ENCODE data around the gene VWF.
"Not testable (repeated sequence)": the region's sequence is repeated elsewhere in the genome, so short reads cannot be mapped to it uniquely, and the experiment has no call there.

VWF gene

DNA sequence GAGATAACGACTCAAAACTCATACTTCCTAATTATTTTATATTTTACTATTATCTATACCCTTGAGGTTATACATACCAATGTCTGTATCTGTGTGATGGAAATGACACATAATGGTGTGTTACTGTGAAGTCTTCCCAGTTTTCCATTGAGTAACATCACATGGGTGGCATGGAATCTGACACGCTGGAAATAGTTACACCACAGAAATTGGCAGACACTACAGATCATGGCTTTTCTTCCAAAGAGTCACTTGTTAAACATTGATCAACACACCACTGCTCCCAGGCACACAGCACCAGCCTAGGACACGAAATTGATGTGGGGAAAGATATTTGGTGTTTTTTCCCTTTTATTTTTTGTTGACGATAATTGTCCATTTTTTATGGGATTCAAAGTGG, 33.0 kb upstream of the VWF start:
- TF ChIP-seq, protein P1, sequence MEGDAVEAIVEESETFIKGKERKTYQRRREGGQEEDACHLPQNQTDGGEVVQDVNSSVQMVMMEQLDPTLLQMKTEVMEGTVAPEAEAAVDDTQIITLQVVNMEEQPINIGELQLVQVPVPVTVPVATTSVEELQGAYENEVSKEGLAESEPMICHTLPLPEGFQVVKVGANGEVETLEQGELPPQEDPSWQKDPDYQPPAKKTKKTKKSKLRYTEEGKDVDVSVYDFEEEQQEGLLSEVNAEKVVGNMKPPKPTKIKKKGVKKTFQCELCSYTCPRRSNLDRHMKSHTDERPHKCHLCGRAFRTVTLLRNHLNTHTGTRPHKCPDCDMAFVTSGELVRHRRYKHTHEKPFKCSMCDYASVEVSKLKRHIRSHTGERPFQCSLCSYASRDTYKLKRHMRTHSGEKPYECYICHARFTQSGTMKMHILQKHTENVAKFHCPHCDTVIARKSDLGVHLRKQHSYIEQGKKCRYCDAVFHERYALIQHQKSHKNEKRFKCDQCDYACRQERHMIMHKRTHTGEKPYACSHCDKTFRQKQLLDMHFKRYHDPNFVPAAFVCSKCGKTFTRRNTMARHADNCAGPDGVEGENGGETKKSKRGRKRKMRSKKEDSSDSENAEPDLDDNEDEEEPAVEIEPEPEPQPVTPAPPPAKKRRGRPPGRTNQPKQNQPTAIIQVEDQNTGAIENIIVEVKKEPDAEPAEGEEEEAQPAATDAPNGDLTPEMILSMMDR (IDR thresholded peaks at IDR 0.05; ENCODE audit: extremely low read depth, insufficient read depth, missing control alignments) = no peak
- DNase-seq (ENCODE audit: low spot score) = no peak
- in situ Hi-C loops (cut with MboI; ENCODE audit: low pct_unique_long_range_greater_than_20kb, low sequenced_read_pairs, unreplicated experiment) = no loop called here

DNA sequence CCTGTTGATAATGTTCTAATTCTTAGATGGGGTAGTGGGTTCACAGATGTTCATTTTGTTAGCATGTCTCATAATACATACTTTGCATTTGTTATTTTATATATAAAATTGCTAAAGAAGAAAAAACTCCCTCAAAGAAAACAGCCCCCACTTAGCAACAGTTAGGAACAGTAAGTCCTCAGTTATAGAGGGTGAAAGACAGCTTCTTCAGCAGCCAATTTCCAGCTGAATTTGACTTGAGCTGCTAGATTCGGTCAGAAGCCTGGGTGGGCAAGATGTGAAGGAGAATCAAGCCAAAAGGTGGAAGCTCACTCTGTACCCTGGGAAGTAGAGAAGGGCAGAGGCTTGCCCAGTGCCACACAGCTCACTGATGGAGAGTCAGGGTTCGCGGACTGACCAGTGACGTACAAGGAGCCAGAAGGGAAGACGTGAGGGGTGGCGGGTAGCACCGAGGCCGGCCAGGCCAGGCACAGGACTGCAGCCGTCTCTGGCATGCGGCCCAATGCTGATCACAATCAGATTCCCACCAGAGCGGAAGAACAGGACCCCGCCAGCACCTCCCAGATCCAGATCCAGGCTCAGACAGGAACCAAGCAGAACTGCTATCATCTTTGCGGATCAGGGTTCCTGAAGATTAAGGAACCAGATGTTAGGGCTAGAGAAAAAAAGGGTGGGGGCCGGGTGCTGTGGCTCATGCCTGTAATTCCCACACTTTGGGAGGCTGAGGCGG, 30.4 kb upstream of the VWF start:
- in situ Hi-C loops (cut with MboI; ENCODE audit: low pct_unique_long_range_greater_than_20kb, low sequenced_read_pairs, unreplicated experiment) = no loop called here
- no peak for DNase-seq (ENCODE audit: low spot score)
- TF ChIP-seq, protein P1 (IDR thresholded peaks at IDR 0.05; ENCODE audit: extremely low read depth, insufficient read depth, missing control alignments) = no peak

DNA sequence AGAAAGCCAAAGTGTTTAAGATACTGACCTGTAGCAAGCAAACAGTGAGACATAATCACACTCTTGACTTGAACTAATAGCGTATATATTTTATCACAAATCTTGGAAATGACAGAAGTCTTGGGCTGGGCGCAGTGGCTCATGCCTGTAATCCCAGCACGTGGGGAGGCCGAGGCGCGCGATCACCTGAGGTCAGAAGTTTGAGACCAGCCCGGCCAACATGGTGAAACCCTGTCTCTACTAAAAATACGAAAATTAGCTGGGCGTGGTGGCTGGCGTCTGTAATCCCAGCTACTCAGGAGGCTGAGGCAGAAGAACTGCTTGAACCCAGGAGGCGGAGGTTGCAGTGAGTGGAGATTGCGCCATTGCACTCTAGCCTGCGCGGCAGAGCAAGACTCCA, 24.3 kb upstream of the VWF start:
- in situ Hi-C loops (cut with MboI; ENCODE audit: low pct_unique_long_range_greater_than_20kb, low sequenced_read_pairs, unreplicated experiment); DNase-seq (ENCODE audit: low spot score): not testable (repeated sequence)

DNA sequence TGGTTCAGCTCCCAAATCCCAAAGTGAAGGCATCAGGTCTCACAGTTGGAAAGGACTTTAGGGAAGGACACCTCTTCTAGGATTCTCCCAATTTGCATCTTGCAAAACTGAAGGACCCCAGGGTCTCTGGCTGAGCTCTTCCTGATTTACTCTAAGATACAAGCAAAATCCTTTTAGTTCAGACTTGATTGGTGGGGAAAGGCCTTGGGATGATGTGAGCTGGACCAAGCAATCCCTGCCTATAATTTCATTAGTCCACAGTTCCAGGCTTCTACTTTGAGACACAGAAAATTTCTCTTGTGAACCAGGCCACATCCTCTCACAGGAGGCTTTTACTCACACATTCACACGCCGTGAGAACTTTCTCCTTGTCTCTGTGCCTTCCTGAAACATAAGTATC, 23.6 kb upstream of the VWF start:
- in situ Hi-C loops (cut with MboI; ENCODE audit: low pct_unique_long_range_greater_than_20kb, low sequenced_read_pairs, unreplicated experiment) = no loop called here
- no peak for DNase-seq (ENCODE audit: low spot score)
- TF ChIP-seq, protein P1 (IDR thresholded peaks at IDR 0.05; ENCODE audit: extremely low read depth, insufficient read depth, missing control alignments) = no peak

DNA sequence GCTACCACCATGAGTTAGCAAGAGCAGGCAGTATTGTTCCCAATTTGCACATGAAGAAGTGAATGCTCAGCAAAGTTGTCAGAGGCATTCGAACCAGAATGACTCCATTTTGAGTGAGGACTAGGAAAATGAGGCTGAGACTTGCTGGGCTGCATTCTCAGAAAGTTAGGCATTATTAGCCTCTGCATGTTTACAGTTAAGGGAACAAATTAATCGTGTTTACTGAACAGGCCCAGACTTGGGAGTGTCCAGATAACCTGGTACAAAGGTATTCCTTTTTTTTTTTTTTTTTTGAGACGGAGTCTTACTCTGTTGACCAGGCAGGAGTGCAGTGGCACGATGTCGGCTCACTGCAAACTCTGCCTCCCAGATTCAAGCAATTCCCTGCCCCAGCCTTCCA, 22.5 kb upstream of the VWF start:
- in situ Hi-C loops (cut with MboI; ENCODE audit: low pct_unique_long_range_greater_than_20kb, low sequenced_read_pairs, unreplicated experiment) = no loop called here
- no peak for DNase-seq (ENCODE audit: low spot score)

DNA sequence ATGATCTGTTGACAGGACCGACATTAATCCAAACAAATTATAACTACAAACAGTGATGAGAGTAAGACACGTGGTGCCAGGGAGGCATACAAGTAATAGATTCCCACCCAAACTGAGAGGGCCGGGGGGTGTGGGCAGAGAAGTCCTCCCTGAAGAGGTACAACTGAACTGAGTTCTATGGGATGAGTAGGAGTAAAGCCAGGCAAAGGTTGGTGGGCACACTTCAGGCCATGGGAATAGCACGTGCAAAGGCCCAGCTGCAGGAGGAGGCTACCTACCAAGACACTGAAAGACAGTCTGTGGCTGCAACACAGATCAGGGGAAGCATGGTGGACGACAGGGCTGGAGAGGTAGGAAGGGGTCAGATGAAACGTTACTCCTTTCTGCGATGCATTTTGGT, 22.0 kb upstream of the VWF start:
- TF ChIP-seq, protein P1 (IDR thresholded peaks at IDR 0.05; ENCODE audit: extremely low read depth, insufficient read depth, missing control alignments) = no peak
- in situ Hi-C loops (cut with MboI; ENCODE audit: low pct_unique_long_range_greater_than_20kb, low sequenced_read_pairs, unreplicated experiment) = no loop called here
- DNase-seq (ENCODE audit: low spot score) = no peak

More for the DNA sequence above, 22.5 kb upstream of the VWF start:
- TF ChIP-seq, protein P1 (IDR thresholded peaks at IDR 0.05; ENCODE audit: extremely low read depth, insufficient read depth, missing control alignments) = no peak

DNA sequence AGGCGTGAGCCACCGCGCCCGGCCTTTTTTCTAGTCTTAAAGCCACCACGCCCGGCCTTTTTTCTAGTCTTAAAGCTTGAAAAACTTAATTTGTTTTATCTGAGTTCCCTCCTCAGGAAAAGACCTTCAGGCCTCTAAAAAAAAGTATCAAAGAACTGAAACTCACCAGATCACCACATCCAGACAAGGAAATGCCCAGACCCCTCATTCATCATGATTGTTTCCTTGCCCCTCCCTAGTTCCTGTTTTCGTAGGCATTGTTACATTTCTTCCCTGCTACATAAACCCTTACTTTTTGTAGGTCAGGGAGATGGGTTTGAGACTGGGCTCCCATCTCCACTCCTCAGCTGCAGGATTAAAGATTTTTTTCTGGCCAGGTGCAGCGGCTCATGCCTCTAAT, 21.1 kb upstream of the VWF start:
- in situ Hi-C loops (cut with MboI; ENCODE audit: low pct_unique_long_range_greater_than_20kb, low sequenced_read_pairs, unreplicated experiment) = no loop called here
- no peak for DNase-seq (ENCODE audit: low spot score)
- TF ChIP-seq, protein P1 (IDR thresholded peaks at IDR 0.05; ENCODE audit: extremely low read depth, insufficient read depth, missing control alignments) = no peak
